NCI-H748 (cell line): ENCODE measurements around the gene PNKP.

ENCODE experiments used
- DNase-seq: peaks from one replicate; lab custom pipeline; 2025; ENCODE audit not compliant: unreplicated experiment; lab: John Stamatoyannopoulos, UW

PNKP gene

GRCh38 chr19:49876422-49877019 lies 9.1 kb upstream of the PNKP start:
- DNase-seq = peak; percentile 100

GRCh38 chr19:49875857-49876421 lies 8.6 kb upstream of the PNKP start:
- peak; percentile 73 for DNase-seq

GRCh38 chr19:49875177-49875576 lies 7.8 kb upstream of the PNKP start:
- no peak for DNase-seq

GRCh38 chr19:49874503-49875157 lies 7.3 kb upstream of the PNKP start:
- DNase-seq = no peak

GRCh38 chr19:49873834-49874233 lies 6.5 kb upstream of the PNKP start:
- DNase-seq = no peak

GRCh38 chr19:49873129-49873521 lies 5.7 kb upstream of the PNKP start:
- DNase-seq = no peak

GRCh38 chr19:49872245-49873128 lies 5.1 kb upstream of the PNKP start:
- DNase-seq = no peak

- DNase-seq = no peak
These were observed 4.1 kb upstream of the PNKP start for GRCh38 chr19:49871349-49871985.

- no peak for DNase-seq
These were observed 3.0 kb upstream of the PNKP start for GRCh38 chr19:49870309-49870901.

GRCh38 chr19:49869484-49870308 lies 2.3 kb upstream of the PNKP start:
- DNase-seq = peak; percentile 100

- DNase-seq = peak; percentile 94
These were observed 1.7 kb upstream of the PNKP start for GRCh38 chr19:49869009-49869483.

- no peak for DNase-seq
These were observed 2.5 kb downstream of the PNKP start for GRCh38 chr19:49864890-49865289.

- DNase-seq = no peak
These were observed 3.4 kb downstream of the PNKP start for GRCh38 chr19:49863935-49864320.

GRCh38 chr19:49863254-49863934 lies 4.0 kb downstream of the PNKP start:
- no peak for DNase-seq

GRCh38 chr19:49862391-49863253 lies 4.8 kb downstream of the PNKP start:
- no peak for DNase-seq

- DNase-seq = no peak
These were observed 5.6 kb downstream of the PNKP start for GRCh38 chr19:49861541-49862378.

GRCh38 chr19:49861107-49861506 lies 6.3 kb downstream of the PNKP start:
- DNase-seq = peak; percentile 45
